ENCODE results near the gene EFNB1. TPM values are rescaled to one million over a fixed set of nuclear protein-coding genes. Genes with fewer than 3 reads are reported as not detected.

EFNB1 gene
- polyA plus RNA-seq, 1 donor from 2014 or later, result 25.5 TPM

GRCh38 chrX:68872171-68872570, 43.4 kb downstream of the EFNB1 start:
- TF ChIP-seq TAF1 (IDR thresholded peaks at IDR 0.05; ENCODE audit: low read depth) (no peak), RAD21 (conservative IDR thresholded peaks at IDR 0.05) (no peak), CTCF (IDR thresholded peaks at IDR 0.05; ENCODE audit: poor library complexity, severe bottlenecking) (no peak), SMC3 (conservative IDR thresholded peaks at IDR 0.05; ENCODE audit: poor library complexity) (no peak), EP300 (conservative IDR thresholded peaks at IDR 0.05; ENCODE audit: poor library complexity, severe bottlenecking) (no peak), MXI1 (conservative IDR thresholded peaks at IDR 0.05; ENCODE audit: poor library complexity, severe bottlenecking) (no peak), POLR2AphosphoS5 (IDR thresholded peaks at IDR 0.05) (no peak), EZH2 (IDR thresholded peaks at IDR 0.05; ENCODE audit: borderline replicate concordance, insufficient read depth, low read length, poor library complexity, severe bottlenecking) (no peak)
- TF ChIP-seq, protein P1, sequence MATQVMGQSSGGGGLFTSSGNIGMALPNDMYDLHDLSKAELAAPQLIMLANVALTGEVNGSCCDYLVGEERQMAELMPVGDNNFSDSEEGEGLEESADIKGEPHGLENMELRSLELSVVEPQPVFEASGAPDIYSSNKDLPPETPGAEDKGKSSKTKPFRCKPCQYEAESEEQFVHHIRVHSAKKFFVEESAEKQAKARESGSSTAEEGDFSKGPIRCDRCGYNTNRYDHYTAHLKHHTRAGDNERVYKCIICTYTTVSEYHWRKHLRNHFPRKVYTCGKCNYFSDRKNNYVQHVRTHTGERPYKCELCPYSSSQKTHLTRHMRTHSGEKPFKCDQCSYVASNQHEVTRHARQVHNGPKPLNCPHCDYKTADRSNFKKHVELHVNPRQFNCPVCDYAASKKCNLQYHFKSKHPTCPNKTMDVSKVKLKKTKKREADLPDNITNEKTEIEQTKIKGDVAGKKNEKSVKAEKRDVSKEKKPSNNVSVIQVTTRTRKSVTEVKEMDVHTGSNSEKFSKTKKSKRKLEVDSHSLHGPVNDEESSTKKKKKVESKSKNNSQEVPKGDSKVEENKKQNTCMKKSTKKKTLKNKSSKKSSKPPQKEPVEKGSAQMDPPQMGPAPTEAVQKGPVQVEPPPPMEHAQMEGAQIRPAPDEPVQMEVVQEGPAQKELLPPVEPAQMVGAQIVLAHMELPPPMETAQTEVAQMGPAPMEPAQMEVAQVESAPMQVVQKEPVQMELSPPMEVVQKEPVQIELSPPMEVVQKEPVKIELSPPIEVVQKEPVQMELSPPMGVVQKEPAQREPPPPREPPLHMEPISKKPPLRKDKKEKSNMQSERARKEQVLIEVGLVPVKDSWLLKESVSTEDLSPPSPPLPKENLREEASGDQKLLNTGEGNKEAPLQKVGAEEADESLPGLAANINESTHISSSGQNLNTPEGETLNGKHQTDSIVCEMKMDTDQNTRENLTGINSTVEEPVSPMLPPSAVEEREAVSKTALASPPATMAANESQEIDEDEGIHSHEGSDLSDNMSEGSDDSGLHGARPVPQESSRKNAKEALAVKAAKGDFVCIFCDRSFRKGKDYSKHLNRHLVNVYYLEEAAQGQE (IDR thresholded peaks at IDR 0.05; ENCODE audit: borderline replicate concordance), result no peak
- H3K36me3 ChIP-seq (ENCODE audit: insufficient read depth, low read length), result no peaks in the 10 kb centered on the region
- H3K4me3 ChIP-seq (ENCODE audit: low read length), result no peak overlapping the region
- no peak overlapping the region for H3K4me2 ChIP-seq (ENCODE audit: low read length)
- no peaks in the 10 kb centered on the region for H3K9me3 ChIP-seq (ENCODE audit: low read length)
- no peaks in the 10 kb centered on the region for H3K27me3 ChIP-seq (ENCODE audit: insufficient read depth, low read depth, low read length)
- no peak overlapping the region for H2AFZ ChIP-seq (ENCODE audit: low read depth, low read length)
- H3K79me2 ChIP-seq (replicated peaks; ENCODE audit: insufficient read depth, low read length), result no peaks in the 10 kb centered on the region
- H3F3A ChIP-seq (ENCODE audit: insufficient read depth, low read length, poor library complexity, severe bottlenecking), result no peaks in the 10 kb centered on the region
- H4K20me1 ChIP-seq (ENCODE audit: insufficient read depth), result no peaks in the 10 kb centered on the region
- no peaks in the 10 kb centered on the region for H3K9me2 ChIP-seq (ENCODE audit: insufficient read depth, low read length)
- no peak overlapping the region for H3K9ac ChIP-seq (ENCODE audit: low read length)
- no peak overlapping the region for H3K27ac ChIP-seq (ENCODE audit: low read length)

DNA sequence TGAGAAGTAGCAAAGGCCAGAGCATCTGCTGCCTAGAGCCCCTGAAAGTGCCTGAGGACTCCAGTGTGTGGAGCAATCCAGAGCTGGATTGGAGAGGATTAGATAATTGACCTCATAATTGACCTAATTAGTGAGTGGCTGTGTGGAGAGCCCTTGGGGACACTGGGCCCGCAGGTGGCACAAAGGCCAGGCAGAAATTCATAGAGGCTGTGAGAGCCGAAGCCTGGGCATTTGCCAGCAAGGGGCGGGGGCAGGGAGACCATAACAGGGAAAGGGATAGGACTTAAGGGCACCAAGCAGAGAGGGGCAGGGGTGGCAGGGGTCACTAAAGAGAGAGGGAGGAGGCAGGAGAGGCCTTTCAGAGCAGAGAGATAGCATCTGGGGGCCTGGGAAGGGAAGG, 45.3 kb downstream of the EFNB1 start:
- H4K20me1 ChIP-seq (ENCODE audit: insufficient read depth), result no peaks in the 10 kb centered on the region
- no peak overlapping the region for H3K9ac ChIP-seq (ENCODE audit: low read length)
- no peak overlapping the region for H3K4me2 ChIP-seq (ENCODE audit: low read length)
- H3K36me3 ChIP-seq (ENCODE audit: insufficient read depth, low read length), result no peaks in the 10 kb centered on the region
- no peaks in the 10 kb centered on the region for H3K9me2 ChIP-seq (ENCODE audit: insufficient read depth, low read length)
- H2AFZ ChIP-seq (ENCODE audit: low read depth, low read length), result no peak overlapping the region
- TF ChIP-seq EZH2 (IDR thresholded peaks at IDR 0.05; ENCODE audit: borderline replicate concordance, insufficient read depth, low read length, poor library complexity, severe bottlenecking) (no peak), POLR2AphosphoS5 (IDR thresholded peaks at IDR 0.05) (no peak), EP300 (conservative IDR thresholded peaks at IDR 0.05; ENCODE audit: poor library complexity, severe bottlenecking) (no peak), CTCF (IDR thresholded peaks at IDR 0.05; ENCODE audit: poor library complexity, severe bottlenecking) (no peak), RAD21 (conservative IDR thresholded peaks at IDR 0.05) (no peak), MXI1 (conservative IDR thresholded peaks at IDR 0.05; ENCODE audit: poor library complexity, severe bottlenecking) (no peak), TAF1 (IDR thresholded peaks at IDR 0.05; ENCODE audit: low read depth) (no peak), SMC3 (conservative IDR thresholded peaks at IDR 0.05; ENCODE audit: poor library complexity) (no peak)
- TF ChIP-seq, protein P1 (IDR thresholded peaks at IDR 0.05; ENCODE audit: borderline replicate concordance), result no peak
- no peaks in the 10 kb centered on the region for H3K79me2 ChIP-seq (replicated peaks; ENCODE audit: insufficient read depth, low read length)
- H3K27ac ChIP-seq (ENCODE audit: low read length), result no peak overlapping the region
- H3K9me3 ChIP-seq (ENCODE audit: low read length), result no peaks in the 10 kb centered on the region
- H3K4me3 ChIP-seq (ENCODE audit: low read length), result no peak overlapping the region
- H3F3A ChIP-seq (ENCODE audit: insufficient read depth, low read length, poor library complexity, severe bottlenecking), result no peaks in the 10 kb centered on the region
- no peaks in the 10 kb centered on the region for H3K27me3 ChIP-seq (ENCODE audit: insufficient read depth, low read depth, low read length)

Data from neural cell (in vitro differentiated cells).